GM19324 (cell line): Measurements from ENCODE around the gene KRTAP12-3.
"Not testable (repeated sequence)": the region's sequence is repeated elsewhere in the genome, so short reads cannot be mapped to it uniquely, and the experiment has no call there.

Source experiments
- ATAC-seq: cut with Tn5 transposase; IDR thresholded peaks from one replicate; pipeline ENCODE4 v1.9.1; 2021; ENCODE audit warnings: mild to moderate bottlenecking, moderate library complexity; ENCODE audit not compliant: unreplicated experiment, low FRiP score

The KRTAP12-3 gene

GRCh38 chr21:44681861-44682579 lies 24.3 kb downstream of the KRTAP12-3 start, which contains the start of gene KRTAP12-1:
KRTAP12-1 (minus strand) TSS chr21:44682163; CDS start chr21:44682123, 40 bp downstream.
- no peak for ATAC-seq

DNA sequence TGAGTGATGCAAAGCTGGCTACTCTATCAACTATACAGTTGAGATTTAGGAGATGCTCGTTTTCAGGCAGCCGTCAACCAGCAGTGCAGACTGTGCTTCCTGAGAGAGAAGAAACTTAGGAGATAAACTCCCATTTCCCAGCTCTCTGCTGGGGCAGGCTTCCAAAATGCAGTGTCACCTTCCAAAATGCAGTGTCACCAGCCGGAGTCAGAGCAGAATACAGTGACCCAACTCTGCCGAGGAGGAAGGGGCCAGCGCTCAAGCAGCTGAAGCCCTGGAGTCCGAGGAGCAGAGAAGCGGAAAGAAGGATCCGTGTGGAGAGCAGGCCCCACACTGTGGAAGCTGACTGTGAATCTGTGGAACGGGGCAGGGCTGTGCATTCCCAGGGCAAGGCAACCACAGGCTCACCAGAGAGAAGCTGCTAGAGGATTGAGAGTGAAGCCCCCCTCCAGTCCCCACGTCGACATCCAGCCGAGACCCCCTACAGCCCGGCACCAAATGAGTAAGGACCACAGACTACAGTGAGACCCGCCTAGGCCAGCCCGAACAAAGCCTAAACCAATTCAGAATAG lies 24.9 kb downstream of the KRTAP12-3 start:
- ATAC-seq: no peak

DNA sequence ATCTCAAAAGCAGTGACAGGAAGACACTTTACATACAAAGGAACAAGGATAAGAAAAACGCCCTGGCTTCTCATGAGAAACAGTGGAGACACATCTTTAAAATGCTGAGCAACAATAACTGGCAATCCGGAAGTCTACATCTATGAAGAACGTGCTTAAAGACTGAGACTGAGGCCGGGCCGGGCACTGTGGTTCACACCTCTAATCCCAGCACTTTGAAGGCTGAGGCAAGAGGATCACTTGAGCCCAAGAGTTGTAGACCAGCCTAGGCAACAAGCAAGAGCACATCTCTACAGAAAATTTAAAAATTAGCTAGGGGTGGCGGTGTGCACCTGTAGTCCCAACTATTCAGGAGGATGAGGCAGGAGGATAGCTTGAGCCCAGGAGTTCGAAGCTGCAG lies 26.3 kb downstream of the KRTAP12-3 start:
- no peak for ATAC-seq

DNA sequence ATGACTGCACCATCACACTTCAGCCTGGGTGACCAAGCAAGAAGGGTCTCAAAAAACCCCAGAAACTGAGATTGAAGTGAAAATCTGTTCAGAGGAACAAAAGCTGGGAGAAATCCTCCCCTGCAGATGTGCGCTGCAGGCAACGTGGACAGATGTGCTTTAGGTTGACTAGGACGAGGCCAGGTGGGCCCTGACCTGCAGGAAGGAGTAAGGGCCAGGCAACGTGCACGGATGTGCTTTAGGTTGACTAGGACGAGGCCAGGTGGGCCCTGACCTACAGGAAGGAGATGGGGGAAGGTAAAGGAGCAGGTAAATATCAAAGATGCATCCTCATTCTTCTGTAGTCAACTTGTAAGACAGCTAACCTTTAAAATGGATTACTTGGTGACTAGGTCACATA lies 26.8 kb downstream of the KRTAP12-3 start:
- no peak for ATAC-seq

DNA sequence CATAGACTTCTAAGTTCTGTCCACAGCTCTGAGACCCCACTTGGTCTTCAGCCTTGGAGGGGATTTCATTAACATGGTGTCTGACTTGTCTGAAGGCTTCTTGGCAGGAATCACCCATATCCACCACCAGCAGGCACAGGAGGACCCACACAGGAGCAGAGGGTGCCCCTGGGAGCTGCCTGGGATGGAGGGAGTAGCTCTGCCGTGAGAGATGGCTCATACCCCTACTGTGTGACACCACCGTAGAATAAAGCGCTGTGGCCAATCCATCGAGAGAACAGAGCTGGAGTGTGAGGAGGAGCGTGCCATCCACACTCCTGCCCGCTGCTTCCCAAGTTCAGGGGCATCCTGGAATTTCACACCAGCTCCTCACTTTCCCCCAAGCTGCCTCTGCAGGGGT lies 27.3 kb downstream of the KRTAP12-3 start:
- not testable (repeated sequence) for ATAC-seq

GRCh38 chr21:44686000-44686781 lies 28.5 kb downstream of the KRTAP12-3 start:
- no peak for ATAC-seq

DNA sequence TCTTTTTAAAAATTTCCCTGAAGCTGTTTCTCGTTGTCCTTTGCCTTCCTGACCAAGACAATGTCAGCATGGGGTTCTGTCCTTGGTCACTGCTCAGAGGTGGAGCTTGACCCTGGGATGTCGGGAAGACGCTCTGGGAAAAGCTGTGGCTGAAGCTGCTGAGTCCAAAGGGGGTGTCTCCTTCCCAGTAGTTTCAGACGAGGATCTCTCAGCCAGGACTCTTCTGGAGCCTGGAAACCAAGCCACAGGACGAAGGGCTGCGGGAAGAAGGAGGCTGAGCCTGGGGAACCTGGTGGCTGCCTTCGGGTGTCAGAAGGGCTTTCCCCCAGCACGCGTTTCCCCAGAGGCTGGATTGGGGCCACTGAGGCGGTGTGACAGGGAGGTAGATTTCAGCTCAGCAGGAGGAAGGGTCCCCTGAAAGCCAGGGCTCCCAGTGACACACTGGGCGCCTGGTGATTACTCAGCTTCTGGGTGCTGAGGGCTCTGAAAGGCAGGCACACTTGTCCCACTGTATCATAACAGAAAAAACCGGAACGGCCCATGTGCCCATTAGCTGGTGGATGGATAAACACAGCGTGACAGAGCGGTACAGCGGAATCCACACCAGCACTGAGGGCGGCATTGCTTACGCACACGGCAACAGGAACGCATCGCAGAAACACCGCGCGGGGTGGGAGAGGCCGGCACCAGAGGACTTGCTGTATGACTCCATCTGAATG lies 29.3 kb downstream of the KRTAP12-3 start:
- ATAC-seq: no peak

DNA sequence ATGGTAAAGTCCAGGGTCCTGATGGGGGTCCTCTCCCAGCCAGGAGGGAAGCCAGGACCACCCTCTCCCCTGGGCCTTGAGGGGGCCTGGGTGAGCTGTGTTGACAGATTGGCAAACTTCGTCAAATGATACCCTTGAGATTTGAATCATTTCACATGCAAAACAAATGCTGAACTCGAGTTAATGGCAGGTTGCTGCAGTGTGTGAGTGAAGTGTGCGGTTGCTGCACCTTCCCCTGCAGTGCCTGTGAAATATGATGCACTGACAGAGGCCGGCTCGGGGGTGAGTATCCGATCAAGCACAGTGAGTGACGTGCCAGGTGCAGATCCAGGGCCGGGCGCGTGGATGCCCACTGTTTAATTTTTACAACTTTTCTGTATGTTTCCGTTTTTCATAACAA lies 29.9 kb downstream of the KRTAP12-3 start:
- no peak for ATAC-seq

GRCh38 chr21:44689740-44690139 lies 32.0 kb downstream of the KRTAP12-3 start:
- ATAC-seq: not testable (repeated sequence)

GRCh38 chr21:44691686-44692085 lies 34.0 kb downstream of the KRTAP12-3 start:
- ATAC-seq: no peak

DNA sequence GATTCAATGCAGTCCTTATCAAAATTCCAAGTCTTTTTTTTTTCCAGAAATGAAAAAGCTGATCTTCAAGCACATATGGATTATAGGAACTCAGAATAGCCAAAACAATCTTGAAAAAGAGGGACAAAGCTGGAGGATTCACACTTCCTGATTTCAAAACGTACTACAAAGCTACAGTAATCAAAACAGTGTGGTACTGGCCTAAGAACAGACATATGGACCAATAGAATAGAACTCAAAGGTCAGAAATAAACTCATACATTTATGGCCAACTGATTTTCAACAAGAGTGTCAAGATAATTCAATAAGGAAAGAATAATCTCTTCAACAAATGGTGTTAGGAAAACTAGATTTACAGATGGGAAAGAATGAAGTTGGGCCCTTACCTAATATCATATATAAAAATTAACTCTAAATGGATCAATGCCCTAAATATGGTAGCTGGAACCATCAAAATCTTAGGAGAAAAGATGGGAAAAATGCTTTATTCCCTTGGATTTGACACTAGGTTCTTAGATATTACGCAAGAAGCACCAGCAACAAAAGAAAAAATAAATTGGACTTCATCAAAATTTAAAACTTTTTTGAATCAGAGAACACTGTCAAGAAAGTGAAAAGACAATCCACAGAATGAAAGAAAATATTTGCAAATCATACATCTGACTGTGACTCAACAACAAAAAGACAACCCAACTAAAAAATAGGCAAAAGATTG lies 35.2 kb downstream of the KRTAP12-3 start:
- ATAC-seq: no peak

GRCh38 chr21:44694776-44695175 lies 37.0 kb downstream of the KRTAP12-3 start:
- no peak for ATAC-seq

GRCh38 chr21:44695184-44695583 lies 37.5 kb downstream of the KRTAP12-3 start:
- no peak for ATAC-seq

- no peak for ATAC-seq
Measured at GRCh38 chr21:44695641-44696040, 37.9 kb downstream of the KRTAP12-3 start.

GRCh38 chr21:44696572-44696971 lies 38.8 kb downstream of the KRTAP12-3 start:
- no peak for ATAC-seq

DNA sequence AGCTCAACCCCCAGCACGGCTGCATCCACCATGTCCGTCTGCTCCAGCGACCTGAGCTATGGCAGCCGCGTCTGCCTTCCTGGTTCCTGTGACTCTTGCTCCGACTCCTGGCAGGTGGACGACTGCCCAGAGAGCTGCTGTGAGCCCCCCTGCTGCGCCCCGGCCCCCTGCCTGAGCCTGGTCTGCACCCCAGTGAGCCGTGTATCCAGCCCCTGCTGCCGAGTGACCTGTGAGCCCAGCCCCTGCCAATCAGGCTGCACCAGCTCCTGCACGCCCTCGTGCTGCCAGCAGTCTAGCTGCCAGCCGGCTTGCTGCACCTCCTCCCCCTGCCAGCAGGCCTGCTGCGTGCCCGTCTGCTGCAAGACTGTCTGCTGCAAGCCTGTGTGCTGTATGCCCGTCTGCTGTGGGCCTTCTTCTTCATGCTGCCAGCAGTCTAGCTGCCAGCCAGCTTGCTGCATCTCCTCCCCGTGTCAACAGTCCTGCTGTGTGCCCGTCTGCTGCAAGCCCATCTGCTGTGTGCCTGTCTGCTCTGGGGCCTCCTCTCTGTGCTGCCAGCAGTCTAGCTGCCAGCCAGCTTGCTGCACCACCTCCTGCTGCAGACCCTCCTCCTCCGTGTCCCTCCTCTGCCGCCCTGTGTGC lies 39.6 kb downstream of the KRTAP12-3 start, which contains the start of gene KRTAP10-12:
TSS of gene KRTAP10-12 (plus strand) at position 1 of the 639 bp plus-strand sequence. CDS start at position 31, 30 bp downstream.
- ATAC-seq: not testable (repeated sequence)

GRCh38 chr21:44697811-44698734 lies 40.3 kb downstream of the KRTAP12-3 start:
- no peak for ATAC-seq

- ATAC-seq: no peak
Measured at GRCh38 chr21:44699502-44700001, 41.8 kb downstream of the KRTAP12-3 start.
